ENCODE measurements around the gene GFPT2.

- no peak for TF ChIP-seq REST (IDR thresholded peaks at IDR 0.05; ENCODE audit: low read depth)
- TF ChIP-seq RAD21 (IDR thresholded peaks at IDR 0.05; ENCODE audit: low read depth), result no peak
- TF ChIP-seq CEBPB (IDR thresholded peaks at IDR 0.05), result no peak
- TF ChIP-seq, protein P1, sequence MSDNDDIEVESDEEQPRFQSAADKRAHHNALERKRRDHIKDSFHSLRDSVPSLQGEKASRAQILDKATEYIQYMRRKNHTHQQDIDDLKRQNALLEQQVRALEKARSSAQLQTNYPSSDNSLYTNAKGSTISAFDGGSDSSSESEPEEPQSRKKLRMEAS (IDR thresholded peaks at IDR 0.05), result no peak
- TF ChIP-seq, protein P2, sequence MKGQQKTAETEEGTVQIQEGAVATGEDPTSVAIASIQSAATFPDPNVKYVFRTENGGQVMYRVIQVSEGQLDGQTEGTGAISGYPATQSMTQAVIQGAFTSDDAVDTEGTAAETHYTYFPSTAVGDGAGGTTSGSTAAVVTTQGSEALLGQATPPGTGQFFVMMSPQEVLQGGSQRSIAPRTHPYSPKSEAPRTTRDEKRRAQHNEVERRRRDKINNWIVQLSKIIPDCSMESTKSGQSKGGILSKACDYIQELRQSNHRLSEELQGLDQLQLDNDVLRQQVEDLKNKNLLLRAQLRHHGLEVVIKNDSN (IDR thresholded peaks at IDR 0.05), result no peak
- no peak for TF ChIP-seq EP300 (IDR thresholded peaks at IDR 0.05; ENCODE audit: borderline replicate concordance)
- no peak for TF ChIP-seq TAF1 (IDR thresholded peaks at IDR 0.05; ENCODE audit: low read depth)
- TF ChIP-seq YY1 (IDR thresholded peaks at IDR 0.05; ENCODE audit: low read depth), result no peak
- no peak for TF ChIP-seq NFIC (IDR thresholded peaks at IDR 0.05)
These were observed 6.8 kb downstream of the GFPT2 start for GRCh38 chr5:180346358-180346757.
